BLaER1 (cell line): ENCODE measurements around the gene MBOAT7.
A peak's percentile ranks its signal among the peaks of the same experiment; 100 is the strongest.
"Not testable (repeated sequence)": the region's sequence is repeated elsewhere in the genome, so short reads cannot be mapped to it uniquely, and the experiment has no call there.

Experiments
- H3K27ac ChIP-seq: shearing (Covaris generic); formaldehyde crosslinking; 2 replicates; pipeline ENCODE4 v1.8.1; 2022
- H3K27me3 ChIP-seq: shearing (Covaris generic); formaldehyde crosslinking; 2 replicates; pipeline ENCODE4 v1.8.1; 2022
- H3K36me3 ChIP-seq: shearing (Covaris generic); formaldehyde crosslinking; 2 replicates; pipeline ENCODE4 v1.8.1; 2022
- H3K4me1 ChIP-seq: shearing (Covaris generic); formaldehyde crosslinking; 2 replicates; pipeline ENCODE4 v1.8.1; 2022
- H3K4me2 ChIP-seq: shearing (Covaris generic); formaldehyde crosslinking; 2 replicates; pipeline ENCODE4 v1.8.1; 2022
- H3K4me3 ChIP-seq: shearing (Covaris generic); formaldehyde crosslinking; 2 replicates; pipeline ENCODE4 v1.8.1; 2022
- H3K9ac ChIP-seq: shearing (Covaris generic); formaldehyde crosslinking; 2 replicates; pipeline ENCODE4 v1.8.1; 2022
- H3K9me3 ChIP-seq: shearing (Covaris generic); formaldehyde crosslinking; 2 replicates; pipeline ENCODE4 v1.8.1; 2022
- H4K20me1 ChIP-seq: shearing (Covaris generic); formaldehyde crosslinking; 2 replicates; pipeline ENCODE4 v1.8.1; 2022
- Cebpa-rat ChIP-seq: shearing (Covaris generic); IDR thresholded peaks from 2 replicates; pipeline ENCODE4 v1.8.1; 2022

MBOAT7 gene

GRCh38 chr19:54189735-54190502 is 539 bp upstream of the MBOAT7 start:
- peaks cover 36% of the 10 kb centered on the region for H3K4me1 ChIP-seq
- H3K4me2 ChIP-seq: peak overlapping the region; percentile 64; the same call in 1 of the 2 replicates
- H3K9me3 ChIP-seq: no peaks in the 10 kb centered on the region
- H3K4me3 ChIP-seq: peak overlapping the region; percentile 81
- TF ChIP-seq Cebpa-rat: no peak
- H3K27me3 ChIP-seq: no peaks in the 10 kb centered on the region
- H4K20me1 ChIP-seq: peaks cover 27% of the 10 kb centered on the region
- peak overlapping the region; percentile 95 for H3K27ac ChIP-seq
- peaks cover 50% of the 10 kb centered on the region for H3K36me3 ChIP-seq
- H3K9ac ChIP-seq: peak overlapping the region; percentile 89

GRCh38 chr19:54188215-54188871 is 1.0 kb downstream of the MBOAT7 start:
- H3K36me3 ChIP-seq: peaks cover 46% of the 10 kb centered on the region
- H3K27ac ChIP-seq: peak overlapping the region; percentile 89
- H4K20me1 ChIP-seq: peaks cover 27% of the 10 kb centered on the region

GRCh38 chr19:54186934-54187381 is 2.4 kb downstream of the MBOAT7 start:
- Histone ChIP-seq H3K4me1 (peaks cover 22% of the 10 kb centered on the region), H3K27me3 (no peaks in the 10 kb centered on the region), H3K9me3 (no peaks in the 10 kb centered on the region), H3K27ac (peak overlapping the region; percentile 89), H4K20me1 (peaks cover 16% of the 10 kb centered on the region), H3K9ac (peak overlapping the region; percentile 89), H3K36me3 (peaks cover 46% of the 10 kb centered on the region), H3K4me2 (peak overlapping the region; percentile 99), H3K4me3 (no peak overlapping the region)
- TF ChIP-seq Cebpa-rat: no peak

More at GRCh38 chr19:54188215-54188871, 1.0 kb downstream of the MBOAT7 start:
- Histone ChIP-seq H3K27me3 (no peaks in the 10 kb centered on the region), H3K4me1 (peaks cover 36% of the 10 kb centered on the region), H3K9ac (peak overlapping the region; percentile 89), H3K4me3 (peak overlapping the region; percentile 78), H3K9me3 (no peaks in the 10 kb centered on the region), H3K4me2 (peak overlapping the region; percentile 99)
- no peak for TF ChIP-seq Cebpa-rat

GRCh38 chr19:54186351-54186750 is 3.0 kb downstream of the MBOAT7 start:
- Histone ChIP-seq H3K36me3 (peaks cover 46% of the 10 kb centered on the region), H4K20me1 (peaks cover 10% of the 10 kb centered on the region), H3K4me3 (no peak overlapping the region), H3K27ac (peak overlapping the region; percentile 89), H3K9me3 (no peaks in the 10 kb centered on the region), H3K9ac (0 out of 2 replicates have a peak overlapping the region, but pooled peaks have one; percentile 89), H3K4me2 (no peak overlapping the region), H3K27me3 (no peaks in the 10 kb centered on the region), H3K4me1 (peaks cover 20% of the 10 kb centered on the region)
- no peak for TF ChIP-seq Cebpa-rat

- TF ChIP-seq Cebpa-rat: no peak
- H4K20me1 ChIP-seq: peaks cover 26% of the 10 kb centered on the region
- H3K4me1 ChIP-seq: peaks cover 41% of the 10 kb centered on the region
- H3K9ac ChIP-seq: no peak overlapping the region
- H3K4me2 ChIP-seq: no peak overlapping the region
- no peaks in the 10 kb centered on the region for H3K9me3 ChIP-seq
- H3K36me3 ChIP-seq: peaks cover 62% of the 10 kb centered on the region
- no peaks in the 10 kb centered on the region for H3K27me3 ChIP-seq
- no peak overlapping the region for H3K27ac ChIP-seq
- H3K4me3 ChIP-seq: no peak overlapping the region
Measured at GRCh38 chr19:54183431-54183830, 5.9 kb downstream of the MBOAT7 start.

GRCh38 chr19:54181894-54182293 is 7.5 kb downstream of the MBOAT7 start:
- Histone ChIP-seq H3K4me1 (peaks cover 31% of the 10 kb centered on the region), H3K36me3 (peaks cover 67% of the 10 kb centered on the region), H4K20me1 (peaks cover 18% of the 10 kb centered on the region)
- not testable (repeated sequence) for H3K27me3 ChIP-seq, H3K4me2 ChIP-seq, H3K9me3 ChIP-seq, H3K4me3 ChIP-seq, H3K9ac ChIP-seq, H3K27ac ChIP-seq

- Histone ChIP-seq H3K36me3 (peaks cover 68% of the 10 kb centered on the region), H3K4me2 (peak overlapping the region; percentile 76), H3K9ac (0 out of 2 replicates have a peak overlapping the region, but pooled peaks have one; percentile 38), H4K20me1 (peaks cover 17% of the 10 kb centered on the region), H3K27ac (0 out of 2 replicates have a peak overlapping the region, but pooled peaks have one; percentile 30), H3K27me3 (no peaks in the 10 kb centered on the region), H3K4me3 (no peak overlapping the region), H3K4me1 (peaks cover 30% of the 10 kb centered on the region), H3K9me3 (no peaks in the 10 kb centered on the region)
- TF ChIP-seq Cebpa-rat: no peak
Measured at GRCh38 chr19:54180691-54181091, 8.7 kb downstream of the MBOAT7 start.

GRCh38 chr19:54179921-54180461 is 9.4 kb downstream of the MBOAT7 start:
- Histone ChIP-seq H3K27ac (0 out of 2 replicates have a peak overlapping the region, but pooled peaks have one; percentile 30), H3K9ac (0 out of 2 replicates have a peak overlapping the region, but pooled peaks have one; percentile 38)

GRCh38 chr19:54179262-54179852 is 10.0 kb downstream of the MBOAT7 start:
- Histone ChIP-seq H3K9ac (peak overlapping the region; percentile 36; the same call in 1 of the 2 replicates), H3K27me3 (no peaks in the 10 kb centered on the region), H3K4me2 (peak overlapping the region; percentile 76), H3K36me3 (peaks cover 65% of the 10 kb centered on the region), H3K9me3 (no peaks in the 10 kb centered on the region), H4K20me1 (peaks cover 17% of the 10 kb centered on the region), H3K4me3 (peak overlapping the region; percentile 23), H3K4me1 (peaks cover 43% of the 10 kb centered on the region), H3K27ac (peak overlapping the region; percentile 77)
- TF ChIP-seq Cebpa-rat: no peak

More at GRCh38 chr19:54179921-54180461, 9.4 kb downstream of the MBOAT7 start:
- Histone ChIP-seq H3K4me1 (peaks cover 37% of the 10 kb centered on the region), H3K27me3 (no peaks in the 10 kb centered on the region), H3K4me3 (no peak overlapping the region), H4K20me1 (peaks cover 17% of the 10 kb centered on the region), H3K4me2 (peak overlapping the region; percentile 76), H3K9me3 (no peaks in the 10 kb centered on the region), H3K36me3 (peaks cover 68% of the 10 kb centered on the region)
- TF ChIP-seq Cebpa-rat: no peak
